A549 (cell line): ENCODE data around the gene S100A9. TPM values are rescaled to one million over a fixed set of nuclear protein-coding genes. Genes with fewer than 3 reads are reported as not detected.

Source experiments
- ATAC-seq, 2 experiments: fragments of 200-7000 bp in 1 of 2; fragments of >200 bp in 1 of 2; cut with Nextera tagmentation in 1 of 2; cut with Tn5 transposase in 1 of 2; 3 replicates each; pipeline versions ENCODE4 v1.8.0 to v1.9.1; 2018 to 2020; ENCODE audit warnings: mild to moderate bottlenecking in 1 of 2, moderate library complexity in 1 of 2
- CTCF ChIA-PET: fragments of 300-600 bp; sonication (Branson Sonifier 250); formaldehyde crosslinking; extraction: SDS; loops from one replicate; lab custom pipeline; 2021; ENCODE audit warnings: antibody characterized with exemption, inconsistent platforms; lab: Yijun Ruan, JAX
- POLR2A ChIA-PET: fragments of 350-600 bp; formaldehyde crosslinking; extraction: SDS; loops from one replicate; lab custom pipeline; 2021; ENCODE audit warnings: antibody characterized with exemption, inconsistent platforms; lab: Yijun Ruan, JAX
- DNase-seq, 2 experiments: peaks; one replicate each; pipeline versions ENCODE4 v3.0.0 to v3.0.0-alpha.2; 2011 to 2016; ENCODE audit warnings: low read depth in 1 of 2, low spot score in 1 of 2
- FAIRE-seq: peaks from 2 replicates; lab custom pipeline; 2011; peaks lifted over from hg19 to GRCh38; lab: Jason Lieb, UNC
- H3K27ac ChIP-seq, 2 experiments: fragments of >200 bp; sonication (Bioruptor Twin); formaldehyde crosslinking; 3 replicates each; pipeline ENCODE4 v1.5.1; 2016 to 2017
- H3K4me1 ChIP-seq: fragments of >200 bp; sonication (Bioruptor Twin); formaldehyde crosslinking; 3 replicates; pipeline ENCODE4 v1.6.1; 2016
- H3K4me2 ChIP-seq: fragments of >200 bp; sonication (Bioruptor Twin); formaldehyde crosslinking; 3 replicates; pipeline ENCODE4 v1.6.1; 2016
- H3K4me3 ChIP-seq: fragments of >200 bp; sonication (Bioruptor Twin); formaldehyde crosslinking; 3 replicates; pipeline ENCODE4 v1.5.1; 2016
- H3K9me3 ChIP-seq: fragments of >200 bp; sonication (Bioruptor Twin); formaldehyde crosslinking; 3 replicates; pipeline ENCODE4 v1.6.1; 2016
- CEBPB ChIP-seq, 2 experiments: fragments of >200 bp in 1 of 2; sonication (Bioruptor Twin) in 1 of 2; formaldehyde crosslinking in 1 of 2; IDR thresholded peaks; 2 replicates each; pipeline ENCODE4 v1.6.1; 2012 to 2016
- FOSB ChIP-seq: fragments of 250-450 bp; sonication (Bioruptor Pico); IDR thresholded peaks from 2 replicates; pipeline ENCODE4 v1.5.0; 2020; ENCODE audit warnings: mild to moderate bottlenecking, moderate library complexity
- HOXB13 ChIP-seq: fragments of 250-450 bp; sonication (Bioruptor Pico); IDR thresholded peaks from 2 replicates; pipeline ENCODE4 v1.5.0; 2020; ENCODE audit warnings: low read depth, mild to moderate bottlenecking, moderate library complexity
- JUN ChIP-seq, 2 experiments: fragments of >200 bp; sonication (Bioruptor Twin); formaldehyde crosslinking; IDR thresholded peaks; 2 replicates in 1 of 2; 3 replicates in 1 of 2; pipeline ENCODE4 v1.6.1; 2016 to 2017
- KDM1A ChIP-seq: fragments of 200-600 bp; sonication (generic); IDR thresholded peaks from 2 replicates; pipeline ENCODE4 v1.6.1; 2016; ENCODE audit warnings: low read depth, mild to moderate bottlenecking
- RAD21 ChIP-seq, 2 experiments: fragments of >200 bp in 1 of 2; sonication (Bioruptor Twin) in 1 of 2; formaldehyde crosslinking in 1 of 2; IDR thresholded peaks in 1 of 2; conservative IDR thresholded peaks in 1 of 2; 2 replicates in 1 of 2; 3 replicates in 1 of 2; pipeline ENCODE4 v1.6.1; 2012 to 2018; ENCODE audit warnings: inconsistent platforms in 1 of 2
- RARB ChIP-seq: fragments of 250-450 bp; sonication (Bioruptor Pico); IDR thresholded peaks from 2 replicates; pipeline ENCODE4 v1.8.0; 2021; ENCODE audit warnings: mild to moderate bottlenecking, moderate library complexity
- RCOR1 ChIP-seq: fragments of 150-350 bp; IDR thresholded peaks from 2 replicates; pipeline ENCODE4 v1.6.1; 2014; ENCODE audit warnings: antibody characterized with exemption, low read length, low read depth
- SREBF2 ChIP-seq: fragments of 450-650 bp; IDR thresholded peaks from 2 replicates; pipeline ENCODE4 v1.6.1; 2014; ENCODE audit warnings: mild to moderate bottlenecking, moderate library complexity
- TP53 ChIP-seq: fragments of 250-450 bp; sonication (Bioruptor Pico); IDR thresholded peaks from 2 replicates; pipeline ENCODE4 v1.5.0; 2021; ENCODE audit warnings: mild to moderate bottlenecking, moderate library complexity
- ZNF302 ChIP-seq: fragments of 250-450 bp; sonication (Bioruptor Pico); IDR thresholded peaks from 2 replicates; pipeline ENCODE4 v1.9.0; 2021; ENCODE audit warnings: inconsistent platforms, mild to moderate bottlenecking, moderate library complexity
- WGBS: methylation state at CpG from one replicate; pipeline ENCODE4 v1.1.6; 2017; ENCODE audit errors: missing lambda C conversion rate; 5-methylcytosine and 5-hydroxymethylcytosine counted together
- polyA plus RNA-seq, 4 experiments: library from polyadenylated mRNA; depleted of rRNA in 3 of 4; stranded (reverse); fragments of >200 nt; fragmentation: RNase III in 1 of 4; extraction: RNeasy Plus Mini Kit Qiagen cat#74134 plus additional on column Dnase treatment in 1 of 4; gene quantifications; 2 replicates in 3 of 4; 3 replicates in 1 of 4; pipeline ENCODE4 v1.2.3, GENCODE V29; 2011 to 2017
- TF ChIP-seq, protein P1 (sequence below): fragments of 250-450 bp; sonication (Bioruptor Pico); IDR thresholded peaks from 2 replicates; pipeline ENCODE4 v1.5.0; 2021; ENCODE audit warnings: mild to moderate bottlenecking, moderate library complexity, borderline replicate concordance
- TF ChIP-seq, protein P2 (sequence below): IDR thresholded peaks from 2 replicates; pipeline ENCODE4 v1.6.1; 2012; ENCODE audit warnings: low read depth, borderline replicate concordance
- TF ChIP-seq, protein P3 (sequence below): fragments of >200 bp; sonication (Bioruptor Twin); formaldehyde crosslinking; IDR thresholded peaks from 3 replicates; pipeline ENCODE4 v1.6.1; 2016
- TF ChIP-seq, protein P4 (sequence below): fragments of >200 bp; sonication (Bioruptor Twin); formaldehyde crosslinking; IDR thresholded peaks from 2 replicates; pipeline ENCODE4 v1.6.1; 2016

Gene S100A9
- polyA plus RNA-seq, 2 of the 4 experiments (the other 2 are of a cell fraction): 0.90 to 3.1 TPM

DNA sequence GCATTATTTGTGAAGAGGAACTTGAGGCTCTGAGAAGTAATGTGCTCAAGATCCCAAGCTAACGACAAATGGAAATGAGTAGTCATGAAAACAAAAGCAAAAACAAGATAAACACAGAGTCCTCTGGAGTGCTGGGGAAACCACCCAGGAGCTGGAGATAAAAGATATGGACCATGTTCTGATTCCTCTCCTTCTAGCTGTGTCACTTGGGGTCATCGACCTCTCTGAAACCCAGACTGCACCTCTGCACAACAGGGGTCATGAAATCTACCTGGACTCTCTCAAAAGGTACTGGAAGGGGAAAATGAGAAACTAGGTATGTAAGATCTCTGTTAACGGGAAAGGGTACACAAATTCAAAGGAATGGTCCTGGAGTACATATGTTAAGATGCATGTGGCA, 15.5 kb upstream of the S100A9 start:
- WGBS: 8% methylated on average over 3 of the region's 3 CpGs
- no peaks in the 10 kb centered on the region for H3K9me3 ChIP-seq
- DNase-seq: no peak
- H3K4me2 ChIP-seq: no peak overlapping the region
- no peak overlapping the region for H3K4me3 ChIP-seq
- H3K27ac ChIP-seq: no peak overlapping the region
- POLR2A ChIA-PET: no interaction called here
- no peak for FAIRE-seq
- CTCF ChIA-PET: interaction anchor here (1.0 to 5.7 kb wide), 4 partner anchors 11 to 153 kb away, joined by 3 to 41 read pairs (median 17); no protein-coding TSS in a partner anchor
- no peaks in the 10 kb centered on the region for H3K4me1 ChIP-seq
- TF ChIP-seq, protein P1, sequence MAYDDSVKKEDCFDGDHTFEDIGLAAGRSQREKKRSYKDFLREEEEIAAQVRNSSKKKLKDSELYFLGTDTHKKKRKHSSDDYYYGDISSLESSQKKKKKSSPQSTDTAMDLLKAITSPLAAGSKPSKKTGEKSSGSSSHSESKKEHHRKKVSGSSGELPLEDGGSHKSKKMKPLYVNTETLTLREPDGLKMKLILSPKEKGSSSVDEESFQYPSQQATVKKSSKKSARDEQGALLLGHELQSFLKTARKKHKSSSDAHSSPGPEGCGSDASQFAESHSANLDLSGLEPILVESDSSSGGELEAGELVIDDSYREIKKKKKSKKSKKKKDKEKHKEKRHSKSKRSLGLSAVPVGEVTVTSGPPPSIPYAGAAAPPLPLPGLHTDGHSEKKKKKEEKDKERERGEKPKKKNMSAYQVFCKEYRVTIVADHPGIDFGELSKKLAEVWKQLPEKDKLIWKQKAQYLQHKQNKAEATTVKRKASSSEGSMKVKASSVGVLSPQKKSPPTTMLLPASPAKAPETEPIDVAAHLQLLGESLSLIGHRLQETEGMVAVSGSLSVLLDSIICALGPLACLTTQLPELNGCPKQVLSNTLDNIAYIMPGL: no peak
- TF ChIP-seq RCOR1 (no peak), FOSB (CRISPR knock-in tag) (no peak), TP53 (CRISPR knock-in tag) (no peak), HOXB13 (CRISPR knock-in tag) (no peak), RARB (CRISPR knock-in tag) (no peak), CEBPB (IDR thresholded peaks at IDR 0.05) (no peak)
- TF ChIP-seq, protein P2, sequence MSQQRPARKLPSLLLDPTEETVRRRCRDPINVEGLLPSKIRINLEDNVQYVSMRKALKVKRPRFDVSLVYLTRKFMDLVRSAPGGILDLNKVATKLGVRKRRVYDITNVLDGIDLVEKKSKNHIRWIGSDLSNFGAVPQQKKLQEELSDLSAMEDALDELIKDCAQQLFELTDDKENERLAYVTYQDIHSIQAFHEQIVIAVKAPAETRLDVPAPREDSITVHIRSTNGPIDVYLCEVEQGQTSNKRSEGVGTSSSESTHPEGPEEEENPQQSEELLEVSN: no peak
- no peak for ATAC-seq

DNA sequence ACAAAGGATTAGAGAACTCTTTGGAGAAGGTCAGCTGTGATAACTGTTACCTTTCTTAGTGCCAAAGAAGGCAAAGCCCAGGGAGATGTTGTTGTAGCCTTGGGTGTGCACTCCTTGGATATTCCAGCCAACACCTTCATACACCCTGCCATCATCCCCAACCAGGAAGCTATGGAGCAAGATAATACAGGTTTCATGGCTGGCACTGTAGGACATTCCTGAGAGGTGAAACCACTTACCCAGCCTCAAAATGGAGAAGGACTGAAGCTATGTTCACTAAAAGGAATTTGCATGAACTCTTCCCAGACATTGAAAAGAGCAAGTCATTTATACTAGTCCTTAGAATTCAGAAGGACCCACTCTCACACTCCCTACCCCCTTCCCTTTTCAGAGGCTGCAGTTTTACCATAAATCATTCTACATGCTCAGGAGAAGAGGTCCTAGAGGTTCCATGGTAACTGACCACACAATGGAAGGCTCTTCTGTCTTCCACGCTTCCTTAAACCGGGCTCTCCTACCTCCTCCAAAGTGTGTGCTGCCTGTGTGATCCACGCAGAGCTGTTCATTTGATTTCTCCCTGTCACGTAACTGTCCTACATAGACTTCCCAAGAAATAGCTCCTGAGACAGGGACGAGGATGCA, 14.5 kb upstream of the S100A9 start:
- ATAC-seq (no peak), FAIRE-seq (no peak), DNase-seq (no peak)
- Histone ChIP-seq H3K9me3 (no peaks in the 10 kb centered on the region), H3K4me1 (no peaks in the 10 kb centered on the region), H3K4me2 (no peak overlapping the region), H3K4me3 (no peak overlapping the region), H3K27ac (no peak overlapping the region)
- TF ChIP-seq RAD21 (conservative IDR thresholded peaks at IDR 0.05 in 1 of 2, IDR thresholded peaks at IDR 0.05 in 1 of 2) (no peak), HOXB13 (CRISPR knock-in tag) (no peak), JUN (IDR thresholded peaks at IDR 0.05) (no peak), KDM1A (no peak), FOSB (CRISPR knock-in tag) (no peak), CEBPB (IDR thresholded peaks at IDR 0.05) (no peak), ZNF302 (no peak), SREBF2 (no peak)
- TF ChIP-seq, protein P3, sequence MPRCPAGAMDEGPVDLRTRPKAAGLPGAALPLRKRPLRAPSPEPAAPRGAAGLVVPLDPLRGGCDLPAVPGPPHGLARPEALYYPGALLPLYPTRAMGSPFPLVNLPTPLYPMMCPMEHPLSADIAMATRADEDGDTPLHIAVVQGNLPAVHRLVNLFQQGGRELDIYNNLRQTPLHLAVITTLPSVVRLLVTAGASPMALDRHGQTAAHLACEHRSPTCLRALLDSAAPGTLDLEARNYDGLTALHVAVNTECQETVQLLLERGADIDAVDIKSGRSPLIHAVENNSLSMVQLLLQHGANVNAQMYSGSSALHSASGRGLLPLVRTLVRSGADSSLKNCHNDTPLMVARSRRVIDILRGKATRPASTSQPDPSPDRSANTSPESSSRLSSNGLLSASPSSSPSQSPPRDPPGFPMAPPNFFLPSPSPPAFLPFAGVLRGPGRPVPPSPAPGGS: no peak
- 16% methylated on average over 5 of the region's 5 CpGs for WGBS
- ChIA-PET POLR2A (no interaction called here), CTCF (interaction anchor here (0.6 to 5.7 kb wide), 7 partner anchors 10 to 747 kb away, joined by 3 to 41 read pairs (median 3); no protein-coding TSS in a partner anchor)

DNA sequence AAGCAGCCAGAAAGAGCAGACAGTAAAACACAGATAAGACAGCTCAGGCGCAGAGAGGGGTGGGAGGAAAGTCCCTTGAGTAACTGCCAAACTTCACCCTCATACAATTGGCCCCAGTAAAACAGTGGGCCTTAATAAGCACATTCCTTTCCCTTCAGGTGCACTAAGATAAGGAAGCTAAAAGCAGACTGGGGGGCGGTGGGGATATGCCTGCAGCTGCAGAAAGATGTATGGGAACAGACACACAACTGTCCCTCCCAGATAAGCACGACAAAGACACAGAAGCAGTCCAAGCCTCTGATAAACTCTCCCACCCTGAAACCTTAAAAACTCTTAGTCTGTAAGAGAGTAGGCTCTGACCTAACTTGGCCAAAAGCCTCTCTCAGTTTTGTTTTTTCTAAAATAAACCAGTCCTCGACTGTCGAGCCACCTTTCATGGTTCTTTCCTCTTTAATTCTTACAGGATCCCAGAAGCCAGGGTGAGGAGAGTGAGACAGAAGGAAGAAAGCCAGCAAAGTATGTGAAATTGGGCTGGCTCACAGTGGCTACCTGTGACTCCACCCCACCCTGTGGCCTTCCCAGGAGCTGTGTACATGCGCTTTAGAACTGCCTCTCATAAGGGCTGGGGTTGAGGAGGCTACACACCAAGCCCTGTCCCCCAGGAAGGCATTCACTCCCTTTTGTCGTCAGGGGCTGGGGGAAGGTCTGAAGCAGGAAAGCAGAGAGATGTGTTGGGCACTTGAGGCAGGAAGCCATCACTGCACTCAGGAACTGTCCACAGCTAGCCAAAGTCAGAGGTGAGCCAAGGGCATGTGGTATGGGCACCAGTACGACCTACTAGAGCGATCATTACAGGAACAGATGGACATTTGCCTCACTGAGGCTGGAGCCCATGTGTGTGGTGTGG, 13.6 kb upstream of the S100A9 start:
- TF ChIP-seq, protein P4, sequence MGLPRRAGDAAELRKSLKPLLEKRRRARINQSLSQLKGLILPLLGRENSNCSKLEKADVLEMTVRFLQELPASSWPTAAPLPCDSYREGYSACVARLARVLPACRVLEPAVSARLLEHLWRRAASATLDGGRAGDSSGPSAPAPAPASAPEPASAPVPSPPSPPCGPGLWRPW: no peak
- Histone ChIP-seq H3K4me3 (no peak overlapping the region), H3K4me2 (no peak overlapping the region), H3K27ac (no peak overlapping the region), H3K4me1 (no peaks in the 10 kb centered on the region), H3K9me3 (no peaks in the 10 kb centered on the region)
- POLR2A ChIA-PET: no interaction called here
- no peak for ATAC-seq
- CTCF ChIA-PET: interaction anchor here (0.8 to 5.7 kb wide), 5 partner anchors 9 to 151 kb away, joined by 3 to 41 read pairs (median 4); no protein-coding TSS in a partner anchor
- no peak for DNase-seq
- 8% methylated on average over 9 of the region's 9 CpGs for WGBS
- no peak for FAIRE-seq
